Activated CD8-positive, alpha-beta T cell treated with anti-CD3 and anti-CD28 coated beads for 36 hours (primary cell): ENCODE measurements around the gene PBRM1. TPM values are rescaled to one million over a fixed set of nuclear protein-coding genes. Genes with fewer than 3 reads are reported as not detected.
A peak's percentile ranks its signal among the peaks of the same experiment; 100 is the strongest.

ENCODE experiments used
- ATAC-seq: fragments of 200-7000 bp; cut with Tn5 transposase; one replicate; pipeline ENCODE4 v1.10.0; 2021; ENCODE audit warnings: mild to moderate bottlenecking, moderate library complexity
- CTCF ChIA-PET: fragments of 350-600 bp; sonication (Branson Sonifier 250); formaldehyde crosslinking; loops from one replicate; lab custom pipeline; 2021; ENCODE audit warnings: antibody characterized with exemption; lab: Charles Lee
- POLR2A ChIA-PET: fragments of 350-600 bp; sonication (Branson Sonifier 250); formaldehyde crosslinking; loops from one replicate; lab custom pipeline; 2021; ENCODE audit warnings: antibody characterized with exemption; lab: Charles Lee
- DNase-seq: peaks from one replicate; pipeline ENCODE4 v3.0.0-alpha.2; 2020
- H3K27ac Mint-ChIP-seq: one replicate; pipeline ENCODE4 v1.8.0; 2021; ENCODE audit warnings: mild to moderate bottlenecking, mixed read lengths
- H3K27me3 Mint-ChIP-seq: one replicate; pipeline ENCODE4 v1.8.0; 2021; ENCODE audit warnings: mixed read lengths
- H3K36me3 Mint-ChIP-seq: one replicate; pipeline ENCODE4 v1.8.0; 2021; ENCODE audit warnings: low read depth, mixed read lengths
- H3K4me1 Mint-ChIP-seq: one replicate; pipeline ENCODE4 v1.8.0; 2021; ENCODE audit warnings: low read depth, mixed read lengths
- H3K4me3 Mint-ChIP-seq: one replicate; pipeline ENCODE4 v1.8.0; 2021; ENCODE audit warnings: mild to moderate bottlenecking, moderate library complexity, mixed read lengths
- H3K9me3 Mint-ChIP-seq: one replicate; pipeline ENCODE4 v1.8.0; 2021; ENCODE audit warnings: mixed read lengths
- intact Hi-C: fragments of 100-400 bp; cut with micrococcal nuclease; formaldehyde crosslinking; loops from one replicate; pipeline ENCODE4 v1.10.0; 2022
- total RNA-seq, 2 experiments: library from RNA; stranded (reverse); gene quantifications; one replicate each; pipeline ENCODE4 v1.2.3, GENCODE V29; 2021
- TF ChIP-seq, protein P1 (sequence below): fragments of 200-600 bp; IDR thresholded peaks from one replicate; pipeline ENCODE4 v1.8.0; 2022; ENCODE audit warnings: antibody characterized with exemption, mild to moderate bottlenecking

The PBRM1 gene
- total RNA-seq, 2 experiments from 2014 or later, result 55.9 to 56.1 TPM

DNA sequence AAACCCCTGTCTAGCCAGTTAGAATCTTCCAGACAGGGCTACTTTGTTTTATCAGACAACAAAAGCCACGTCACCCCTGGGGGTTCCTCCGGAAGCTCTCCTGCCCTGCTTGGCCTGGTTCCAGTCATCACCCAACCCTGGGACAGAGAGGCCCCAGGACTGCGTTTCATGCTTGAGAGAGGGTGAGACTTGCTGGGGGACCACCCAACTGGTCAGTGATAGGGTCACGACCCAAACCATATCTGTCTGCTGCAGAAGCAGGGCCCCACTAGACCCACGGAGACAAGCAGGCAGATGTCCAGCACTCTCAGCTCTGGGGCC lies 153.2 kb downstream of the PBRM1 start:
- no peaks in the 10 kb centered on the region for H3K9me3 Mint-ChIP-seq
- peak; percentile 72 for DNase-seq
- intact Hi-C loops, result loop anchor here (10.0 kb wide), 1 partner anchor 152 kb away; the partner anchor contains the start of genes GNL3 and PBRM1
- H3K27ac Mint-ChIP-seq, result peak overlapping the region; percentile 67
- peaks cover 9% of the 10 kb centered on the region for H3K36me3 Mint-ChIP-seq
- ChIA-PET CTCF (no interaction called here), POLR2A (interaction anchor here (0.6 to 1.0 kb wide), 2 partner anchors 43 to 72 kb away, joined by 3 read pairs; no protein-coding TSS in a partner anchor)
- peaks cover 18% of the 10 kb centered on the region for H3K4me1 Mint-ChIP-seq
- no peaks in the 10 kb centered on the region for H3K27me3 Mint-ChIP-seq
- no peak for ATAC-seq
- H3K4me3 Mint-ChIP-seq, result peak overlapping the region; percentile 84
- TF ChIP-seq, protein P1, sequence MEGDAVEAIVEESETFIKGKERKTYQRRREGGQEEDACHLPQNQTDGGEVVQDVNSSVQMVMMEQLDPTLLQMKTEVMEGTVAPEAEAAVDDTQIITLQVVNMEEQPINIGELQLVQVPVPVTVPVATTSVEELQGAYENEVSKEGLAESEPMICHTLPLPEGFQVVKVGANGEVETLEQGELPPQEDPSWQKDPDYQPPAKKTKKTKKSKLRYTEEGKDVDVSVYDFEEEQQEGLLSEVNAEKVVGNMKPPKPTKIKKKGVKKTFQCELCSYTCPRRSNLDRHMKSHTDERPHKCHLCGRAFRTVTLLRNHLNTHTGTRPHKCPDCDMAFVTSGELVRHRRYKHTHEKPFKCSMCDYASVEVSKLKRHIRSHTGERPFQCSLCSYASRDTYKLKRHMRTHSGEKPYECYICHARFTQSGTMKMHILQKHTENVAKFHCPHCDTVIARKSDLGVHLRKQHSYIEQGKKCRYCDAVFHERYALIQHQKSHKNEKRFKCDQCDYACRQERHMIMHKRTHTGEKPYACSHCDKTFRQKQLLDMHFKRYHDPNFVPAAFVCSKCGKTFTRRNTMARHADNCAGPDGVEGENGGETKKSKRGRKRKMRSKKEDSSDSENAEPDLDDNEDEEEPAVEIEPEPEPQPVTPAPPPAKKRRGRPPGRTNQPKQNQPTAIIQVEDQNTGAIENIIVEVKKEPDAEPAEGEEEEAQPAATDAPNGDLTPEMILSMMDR, result no peak

DNA sequence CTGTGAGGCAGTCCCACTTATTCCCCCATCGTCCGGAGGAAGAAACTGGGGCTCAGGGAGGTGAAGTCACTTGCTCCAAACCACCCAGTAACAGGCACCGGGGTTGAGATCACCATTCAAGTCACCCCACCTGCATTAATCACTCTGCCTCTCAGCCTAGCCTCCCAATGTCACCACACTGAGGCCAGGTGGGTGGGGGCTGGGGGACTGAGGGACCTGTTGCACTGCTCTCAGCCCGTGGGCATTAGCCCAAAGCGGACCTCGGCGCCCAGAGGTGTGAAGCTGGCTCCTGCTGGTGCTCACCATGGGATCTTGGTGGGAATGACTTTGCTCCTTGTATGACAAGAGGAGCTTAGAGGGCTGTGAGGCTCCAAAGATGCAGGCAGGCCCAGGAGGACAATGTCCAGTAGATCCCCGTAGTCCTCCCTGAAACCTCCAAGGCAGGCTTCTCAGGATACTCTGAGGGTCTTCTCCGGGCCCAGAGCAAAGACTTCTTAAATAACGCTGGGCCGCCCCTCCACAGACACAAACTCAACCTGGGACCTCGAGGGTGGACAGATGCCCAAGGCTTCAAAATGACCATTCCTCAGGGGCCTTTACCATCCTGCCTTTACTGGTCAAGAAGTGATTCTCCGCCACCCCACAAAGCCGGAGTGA lies 153.7 kb downstream of the PBRM1 start:
- peak overlapping the region; percentile 84 for H3K4me3 Mint-ChIP-seq
- TF ChIP-seq, protein P1, result no peak
- no peaks in the 10 kb centered on the region for H3K9me3 Mint-ChIP-seq
- peaks cover 16% of the 10 kb centered on the region for H3K4me1 Mint-ChIP-seq
- peak overlapping the region; percentile 67 for H3K27ac Mint-ChIP-seq
- no peaks in the 10 kb centered on the region for H3K27me3 Mint-ChIP-seq
- CTCF ChIA-PET, result no interaction called here
- intact Hi-C loops, result loop anchor here (10.0 kb wide), 1 partner anchor 153 kb away; the partner anchor contains the start of genes GNL3 and PBRM1
- no peak for ATAC-seq
- POLR2A ChIA-PET, result interaction anchor here (0.6 kb wide), 2 partner anchors 42 to 46 kb away, joined by 3 read pairs; no protein-coding TSS in a partner anchor
- DNase-seq, result no peak
- peaks cover 7% of the 10 kb centered on the region for H3K36me3 Mint-ChIP-seq

DNA sequence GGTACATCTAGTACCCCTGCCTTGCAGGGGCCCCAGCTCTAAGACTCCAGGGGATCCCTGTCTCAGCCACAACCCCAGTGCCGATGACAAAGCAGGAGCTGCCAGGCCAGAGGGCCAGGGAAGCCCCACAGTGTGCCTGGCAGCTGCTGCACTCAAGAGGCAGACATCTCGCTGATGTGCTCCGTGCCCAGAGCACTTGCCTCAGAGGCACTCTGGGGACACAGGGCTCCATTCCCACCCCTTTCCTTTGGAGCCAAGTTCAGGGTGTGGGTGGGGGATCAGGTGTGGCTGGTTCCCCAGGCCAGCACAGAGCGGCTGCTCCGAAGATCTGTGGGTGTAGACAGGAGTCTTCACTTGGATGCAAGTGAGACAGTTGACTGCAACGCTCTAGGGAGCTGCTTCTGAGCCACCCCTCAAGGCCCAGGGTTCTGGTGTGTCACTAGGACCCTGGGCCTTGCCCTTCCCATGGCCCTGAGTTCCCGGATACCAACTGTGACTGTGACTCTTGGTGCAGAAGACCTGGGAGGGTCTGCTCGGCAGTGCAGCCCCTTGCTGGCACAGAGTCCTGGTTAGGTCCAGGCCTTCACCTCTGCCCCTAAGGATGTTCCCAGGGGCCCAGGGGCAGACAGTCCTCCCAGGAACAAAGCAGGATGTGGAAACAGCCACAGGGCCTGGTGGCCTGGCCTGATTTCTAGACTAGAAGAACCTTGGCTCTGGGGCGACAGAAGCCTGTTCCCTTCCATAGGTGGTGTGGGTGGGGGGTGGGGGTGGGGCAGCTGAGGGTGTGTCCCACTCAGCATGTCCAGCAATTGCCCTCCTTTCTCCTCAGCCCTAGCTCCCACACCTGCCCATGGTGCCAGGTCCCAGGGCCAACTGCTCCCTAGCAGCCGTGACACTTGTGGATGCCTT lies 154.5 kb downstream of the PBRM1 start:
- ChIA-PET CTCF (no interaction called here), POLR2A (interaction anchor here (0.6 kb wide), 1 partner anchor 47 kb away, joined by 3 read pairs; no protein-coding TSS in a partner anchor)
- no peak overlapping the region for H3K4me3 Mint-ChIP-seq
- no peak overlapping the region for H3K27ac Mint-ChIP-seq
- intact Hi-C loops, result loop anchor here (10.0 kb wide), 1 partner anchor 154 kb away; the partner anchor contains the start of genes GNL3 and PBRM1
- DNase-seq, result no peak
- H3K36me3 Mint-ChIP-seq, result peaks cover 4% of the 10 kb centered on the region
- TF ChIP-seq, protein P1, result no peak
- no peak for ATAC-seq
- H3K4me1 Mint-ChIP-seq, result peaks cover 15% of the 10 kb centered on the region
- H3K27me3 Mint-ChIP-seq, result no peaks in the 10 kb centered on the region
- no peaks in the 10 kb centered on the region for H3K9me3 Mint-ChIP-seq

DNA sequence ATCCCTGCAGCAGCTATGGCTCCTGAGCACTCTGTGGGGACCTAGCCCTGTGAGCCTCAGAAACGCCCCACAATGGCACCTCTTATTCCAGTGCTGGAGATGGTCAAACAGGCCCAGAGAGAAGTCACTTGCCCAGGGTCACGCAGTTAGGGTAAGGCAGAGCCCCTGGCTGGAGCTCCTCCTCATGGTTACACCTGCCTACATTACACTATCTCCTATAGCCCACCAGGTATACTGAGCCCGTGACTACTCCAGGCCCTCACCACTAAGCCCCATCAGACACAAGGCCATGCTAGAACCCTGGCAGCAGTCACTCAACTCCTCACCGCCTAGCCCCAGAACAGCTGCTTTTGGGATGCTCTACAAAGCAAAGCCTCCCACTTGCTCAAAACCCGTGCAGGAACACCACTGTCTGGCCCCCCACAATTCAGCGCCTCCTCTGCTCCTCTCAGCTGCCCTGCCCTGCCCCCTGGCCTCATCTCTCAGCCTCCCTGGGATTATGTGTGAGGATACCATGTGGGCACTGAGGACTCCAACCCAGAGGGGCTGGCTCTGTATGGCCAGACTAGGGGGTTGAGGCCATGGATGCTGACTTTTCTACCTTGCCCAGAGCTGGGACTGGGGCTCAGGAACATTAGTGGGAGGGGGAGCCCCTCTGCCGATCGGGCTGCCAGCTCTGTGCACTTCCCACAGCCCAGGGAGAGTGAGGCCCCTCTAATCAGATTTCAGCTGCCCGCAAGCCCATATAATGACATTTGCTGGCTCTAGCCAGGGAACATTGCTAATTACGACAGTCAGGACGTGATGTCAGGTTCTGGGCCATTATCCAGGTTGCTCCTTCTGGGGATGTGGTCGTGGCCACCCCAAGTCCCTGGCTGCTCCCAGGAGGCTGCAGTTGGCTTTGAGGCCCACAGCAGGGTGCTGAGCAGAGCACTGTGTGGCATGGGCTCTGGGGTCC lies 156.1 kb downstream of the PBRM1 start:
- Mint-ChIP-seq H3K4me1 (peaks cover 6% of the 10 kb centered on the region), H3K4me3 (no peak overlapping the region), H3K27ac (no peak overlapping the region), H3K36me3 (peaks cover 4% of the 10 kb centered on the region), H3K9me3 (no peaks in the 10 kb centered on the region), H3K27me3 (no peaks in the 10 kb centered on the region)
- TF ChIP-seq, protein P1, result no peak
- ChIA-PET POLR2A (interaction anchor here (1.3 to 1.7 kb wide), 2 partner anchors 8 to 12 kb away, joined by 3 to 4 read pairs; no protein-coding TSS in a partner anchor), CTCF (interaction anchor here (1.1 kb wide), 1 partner anchor 373 kb away, joined by 3 read pairs; no protein-coding TSS in a partner anchor)
- intact Hi-C loops, result loop anchor here (10.0 kb wide), 1 partner anchor 155 kb away; the partner anchor contains the start of genes GNL3 and PBRM1
- no peak for ATAC-seq
- DNase-seq, result no peak
